HepG2 (cell line): ENCODE results near the gene DOK5.

Experiments
- CTCF ChIP-seq: sonication (generic); formaldehyde crosslinking; IDR thresholded peaks from 2 replicates; pipeline ENCODE4 v1.5.0; 2020; ENCODE audit warnings: mild to moderate bottlenecking, missing genetic modification reagents, moderate library complexity
- EZH2 ChIP-seq: conservative IDR thresholded peaks from 2 replicates; pipeline ENCODE4 v1.6.1; 2012; ENCODE audit warnings: mild to moderate bottlenecking, low read depth, low read length, moderate library complexity
- HOMEZ ChIP-seq: IDR thresholded peaks from 2 replicates; pipeline ENCODE4 v1.6.1; 2016; ENCODE audit warnings: low read depth
- POLR2AphosphoS5 ChIP-seq: IDR thresholded peaks from 2 replicates; pipeline ENCODE4 v1.6.1; 2012; ENCODE audit warnings: low read depth, low read length
- RAD21 ChIP-seq: fragments of 450-650 bp; formaldehyde crosslinking; IDR thresholded peaks from 2 replicates; pipeline ENCODE4 v1.5.0; 2020; ENCODE audit warnings: mild to moderate bottlenecking
- SKIL ChIP-seq: sonication (generic); formaldehyde crosslinking; IDR thresholded peaks from 2 replicates; pipeline ENCODE4 v1.8.0; 2022; ENCODE audit warnings: missing genetic modification reagents, mild to moderate bottlenecking, moderate library complexity, borderline replicate concordance
- STAG1 ChIP-seq: sonication (generic); formaldehyde crosslinking; IDR thresholded peaks from 2 replicates; pipeline ENCODE4 v1.4.0; 2020; ENCODE audit warnings: missing genetic modification reagents
- ZNF776 ChIP-seq: sonication (generic); formaldehyde crosslinking; IDR thresholded peaks from 2 replicates; pipeline ENCODE4 v1.4.0; 2020; ENCODE audit warnings: mild to moderate bottlenecking, missing genetic modification reagents

GRCh38 chr20:54680439-54680838, 205.0 kb downstream of the DOK5 start:
- TF ChIP-seq EZH2 (no peak), SKIL (CRISPR knock-in tag) (no peak), RAD21 (CRISPR knock-in tag) (no peak), HOMEZ (CRISPR knock-in tag) (no peak), POLR2AphosphoS5 (no peak), CTCF (CRISPR knock-in tag) (no peak), STAG1 (no peak), ZNF776 (CRISPR knock-in tag) (no peak)
